Chondrocyte (in vitro differentiated cells): Measurements from ENCODE around the gene MORN1. TPM values are rescaled to one million over a fixed set of nuclear protein-coding genes. Genes with fewer than 3 reads are reported as not detected.

Source experiments
- DNase-seq: peaks from one replicate; pipeline ENCODE4 v3.0.0; 2021; ENCODE audit warnings: mixed read lengths, low spot score
- H3K27ac Mint-ChIP-seq: one replicate; pipeline ENCODE4 v1.8.0; 2021; ENCODE audit warnings: mild to moderate bottlenecking, moderate library complexity, mixed read lengths; ENCODE audit not compliant: unreplicated experiment
- H3K27me3 Mint-ChIP-seq: 2 replicates; pipeline ENCODE4 v1.8.0; 2021; ENCODE audit warnings: low read depth, mixed read lengths
- H3K36me3 Mint-ChIP-seq: 2 replicates; pipeline ENCODE4 v1.8.0; 2021; ENCODE audit warnings: low read depth, mixed read lengths
- H3K4me1 Mint-ChIP-seq: 2 replicates; pipeline ENCODE4 v1.8.0; 2021; ENCODE audit warnings: low read depth, mild to moderate bottlenecking, mixed read lengths
- H3K4me3 Mint-ChIP-seq: one replicate; pipeline ENCODE4 v1.8.0; 2021; ENCODE audit warnings: mild to moderate bottlenecking, moderate library complexity, mixed read lengths; ENCODE audit not compliant: unreplicated experiment
- H3K9me3 Mint-ChIP-seq: 2 replicates; pipeline ENCODE4 v1.8.0; 2021; ENCODE audit warnings: low read depth, mixed read lengths
- CTCF ChIP-seq: fragments of 200-600 bp; sonication (generic); IDR thresholded peaks from 2 replicates; pipeline ENCODE4 v1.5.0; 2021; ENCODE audit warnings: antibody characterized with exemption, mild to moderate bottlenecking, moderate library complexity
- total RNA-seq: library from RNA; stranded (reverse); gene quantifications from 3 replicates; pipeline ENCODE4 v1.2.1, GENCODE V29; 2021

The MORN1 gene
- total RNA-seq, 1 donor from 2014 or later: 6.7 TPM

- H3K36me3 Mint-ChIP-seq: peaks cover 8% of the 10 kb centered on the region
- no peaks in the 10 kb centered on the region for H3K27me3 Mint-ChIP-seq
- H3K9me3 Mint-ChIP-seq: peaks cover 17% of the 10 kb centered on the region
- H3K4me3 Mint-ChIP-seq: no peak overlapping the region
- no peak for DNase-seq
- no peak for TF ChIP-seq CTCF
- peaks cover 14% of the 10 kb centered on the region for H3K4me1 Mint-ChIP-seq
- H3K27ac Mint-ChIP-seq: no peak overlapping the region
Observed at GRCh38 chr1:2363847-2364513, 27.4 kb downstream of the MORN1 start.

- DNase-seq: peak; percentile 41
- Mint-ChIP-seq H3K36me3 (peaks cover 8% of the 10 kb centered on the region), H3K27me3 (no peaks in the 10 kb centered on the region), H3K4me1 (peaks cover 14% of the 10 kb centered on the region), H3K9me3 (peaks cover 17% of the 10 kb centered on the region), H3K4me3 (no peak overlapping the region), H3K27ac (no peak overlapping the region)
- no peak for TF ChIP-seq CTCF
Observed at GRCh38 chr1:2360588-2361364, 30.6 kb downstream of the MORN1 start.

- H3K4me1 Mint-ChIP-seq: peaks cover 19% of the 10 kb centered on the region
- no peak for TF ChIP-seq CTCF
- H3K4me3 Mint-ChIP-seq: no peak overlapping the region
- H3K27me3 Mint-ChIP-seq: no peaks in the 10 kb centered on the region
- peaks cover 15% of the 10 kb centered on the region for H3K9me3 Mint-ChIP-seq
- peaks cover 6% of the 10 kb centered on the region for H3K36me3 Mint-ChIP-seq
- no peak overlapping the region for H3K27ac Mint-ChIP-seq
- DNase-seq: peak; percentile 86
Observed at GRCh38 chr1:2358651-2359640, 32.4 kb downstream of the MORN1 start.

- Mint-ChIP-seq H3K27me3 (no peaks in the 10 kb centered on the region), H3K36me3 (peaks cover 3% of the 10 kb centered on the region), H3K9me3 (peaks cover 10% of the 10 kb centered on the region), H3K4me3 (no peak overlapping the region), H3K4me1 (peaks cover 26% of the 10 kb centered on the region), H3K27ac (no peak overlapping the region)
- TF ChIP-seq CTCF: no peak
- peak; percentile 57 for DNase-seq
Observed at GRCh38 chr1:2358072-2358471, 33.3 kb downstream of the MORN1 start.
